HL-60 (cell line): ENCODE measurements around the gene VENTX.

ENCODE experiments used
- DNase-seq, 2 experiments: peaks; one replicate each; pipeline ENCODE4 v3.0.0-alpha.2; 2010 to 2020; ENCODE audit warnings: low read depth in 1 of 2, low spot score in 1 of 2
- H3K27ac ChIP-seq: fragments of 250-450 bp; sonication (Bioruptor Pico); replicated peaks from 2 replicates; pipeline ENCODE4 v1.5.1; 2020; ENCODE audit warnings: mild to moderate bottlenecking, moderate library complexity
- H3K27me3 ChIP-seq: fragments of 250-450 bp; sonication (Bioruptor Pico); 2 replicates; pipeline ENCODE4 v1.5.1; 2021; ENCODE audit warnings: mild to moderate bottlenecking, moderate library complexity; ENCODE audit not compliant: insufficient read depth, poor library complexity, severe bottlenecking
- H3K4me3 ChIP-seq: replicated peaks from 2 replicates; pipeline ENCODE4 v1.5.1; 2011; ENCODE audit warnings: mild to moderate bottlenecking, control low read depth, low read length; ENCODE audit not compliant: insufficient read depth
- CTCF ChIP-seq: IDR thresholded peaks from one replicate; pipeline ENCODE4 v1.5.1; 2011; ENCODE audit warnings: low read length, control low read depth, inconsistent platforms; ENCODE audit not compliant: insufficient read depth
- GABPA ChIP-seq: IDR thresholded peaks from 2 replicates; pipeline ENCODE4 v1.6.1; 2012; ENCODE audit warnings: low read depth
- POLR2AphosphoS5 ChIP-seq: IDR thresholded peaks from 2 replicates; pipeline ENCODE4 v1.6.1; 2012; ENCODE audit warnings: low read depth
- SPI1 ChIP-seq: IDR thresholded peaks from 2 replicates; pipeline ENCODE4 v1.6.1; 2012; ENCODE audit warnings: low read depth, mild to moderate bottlenecking, borderline replicate concordance
- TF ChIP-seq, protein P1 (sequence below): IDR thresholded peaks from 2 replicates; pipeline ENCODE4 v1.6.1; 2012; ENCODE audit warnings: low read depth; ENCODE audit not compliant: insufficient replicate concordance

VENTX gene

GRCh38 chr10:133258066-133258817 lies 20.6 kb downstream of the VENTX start:
- DNase-seq = peak in 1 of 2 experiments; percentile 56
- H3K4me3 ChIP-seq = no peak overlapping the region

GRCh38 chr10:133258818-133259601 lies 21.4 kb downstream of the VENTX start:
- Histone ChIP-seq H3K27ac (peak overlapping the region; percentile 77), H3K4me3 (no peak overlapping the region), H3K27me3 (no peaks in the 10 kb centered on the region)
- TF ChIP-seq, protein P1, sequence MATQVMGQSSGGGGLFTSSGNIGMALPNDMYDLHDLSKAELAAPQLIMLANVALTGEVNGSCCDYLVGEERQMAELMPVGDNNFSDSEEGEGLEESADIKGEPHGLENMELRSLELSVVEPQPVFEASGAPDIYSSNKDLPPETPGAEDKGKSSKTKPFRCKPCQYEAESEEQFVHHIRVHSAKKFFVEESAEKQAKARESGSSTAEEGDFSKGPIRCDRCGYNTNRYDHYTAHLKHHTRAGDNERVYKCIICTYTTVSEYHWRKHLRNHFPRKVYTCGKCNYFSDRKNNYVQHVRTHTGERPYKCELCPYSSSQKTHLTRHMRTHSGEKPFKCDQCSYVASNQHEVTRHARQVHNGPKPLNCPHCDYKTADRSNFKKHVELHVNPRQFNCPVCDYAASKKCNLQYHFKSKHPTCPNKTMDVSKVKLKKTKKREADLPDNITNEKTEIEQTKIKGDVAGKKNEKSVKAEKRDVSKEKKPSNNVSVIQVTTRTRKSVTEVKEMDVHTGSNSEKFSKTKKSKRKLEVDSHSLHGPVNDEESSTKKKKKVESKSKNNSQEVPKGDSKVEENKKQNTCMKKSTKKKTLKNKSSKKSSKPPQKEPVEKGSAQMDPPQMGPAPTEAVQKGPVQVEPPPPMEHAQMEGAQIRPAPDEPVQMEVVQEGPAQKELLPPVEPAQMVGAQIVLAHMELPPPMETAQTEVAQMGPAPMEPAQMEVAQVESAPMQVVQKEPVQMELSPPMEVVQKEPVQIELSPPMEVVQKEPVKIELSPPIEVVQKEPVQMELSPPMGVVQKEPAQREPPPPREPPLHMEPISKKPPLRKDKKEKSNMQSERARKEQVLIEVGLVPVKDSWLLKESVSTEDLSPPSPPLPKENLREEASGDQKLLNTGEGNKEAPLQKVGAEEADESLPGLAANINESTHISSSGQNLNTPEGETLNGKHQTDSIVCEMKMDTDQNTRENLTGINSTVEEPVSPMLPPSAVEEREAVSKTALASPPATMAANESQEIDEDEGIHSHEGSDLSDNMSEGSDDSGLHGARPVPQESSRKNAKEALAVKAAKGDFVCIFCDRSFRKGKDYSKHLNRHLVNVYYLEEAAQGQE = no peak
- TF ChIP-seq CTCF (no peak), POLR2AphosphoS5 (peak; percentile 92), SPI1 (peak; percentile 49), GABPA (peak; percentile 40; the same call in 1 of the 2 replicates)
- DNase-seq = peak; percentile 98 to 100

More at GRCh38 chr10:133258066-133258817, 20.6 kb downstream of the VENTX start:
- H3K27me3 ChIP-seq = no peaks in the 10 kb centered on the region
- no peak for TF ChIP-seq SPI1
- TF ChIP-seq, protein P1 = no peak
- 0 out of 2 replicates have a peak, but pooled peaks have one; percentile 2 for TF ChIP-seq POLR2AphosphoS5
- H3K27ac ChIP-seq = peak overlapping the region; percentile 77

- no peak overlapping the region for H3K4me3 ChIP-seq
- TF ChIP-seq POLR2AphosphoS5 (no peak), GABPA (no peak), CTCF (no peak), SPI1 (no peak)
- TF ChIP-seq, protein P1 = no peak
- H3K27me3 ChIP-seq = no peaks in the 10 kb centered on the region
- DNase-seq = no peak
- peak overlapping the region; percentile 20 for H3K27ac ChIP-seq
These were observed 21.9 kb downstream of the VENTX start for GRCh38 chr10:133259602-133259989.
